Gastroesophageal sphincter (tissue), 3 donors: ENCODE results near the gene ADAMTS2.

ENCODE experiments used
- CTCF ChIP-seq, 4 experiments: fragments of 200-600 bp in 2 of 4; fragments of 450-650 bp in 2 of 4; sonication (generic) in 1 of 4; IDR thresholded peaks; one replicate each; pipeline ENCODE4 v1.5.1; 2017 to 2019; ENCODE audit warnings: antibody characterized with exemption in 4 of 4, mild to moderate bottlenecking in 2 of 4, moderate library complexity in 2 of 4
- EP300 ChIP-seq: sonication (generic); formaldehyde crosslinking; IDR thresholded peaks from one replicate; pipeline ENCODE4 v1.6.1; 2017; ENCODE audit warnings: antibody characterized with exemption, mild to moderate bottlenecking
- POLR2A ChIP-seq, 2 donors: fragments of 450-650 bp; IDR thresholded peaks; one replicate each; pipeline ENCODE4 v1.6.1; 2017; ENCODE audit warnings: antibody characterized with exemption in 2 of 2, mild to moderate bottlenecking in 2 of 2, moderate library complexity in 1 of 2

- no peak for TF ChIP-seq CTCF (IDR thresholded peaks at IDR 0.05)
- no peak for TF ChIP-seq POLR2A (IDR thresholded peaks at IDR 0.05)
- no peak for TF ChIP-seq EP300
These were observed 205.0 kb downstream of the ADAMTS2 start for GRCh38 chr5:179140293-179140692.
